ENCODE data around the gene PMFBP1.

- TF ChIP-seq CTCF (IDR thresholded peaks at IDR 0.05) (no peak), POLR2A (IDR thresholded peaks at IDR 0.05) (no peak)
Measured at GRCh38 chr16:72092832-72093447, 79.0 kb downstream of the PMFBP1 start.

Data from uterus (tissue), 2 donors.